ENCODE data around the gene SDCCAG8.

SDCCAG8 gene

DNA sequence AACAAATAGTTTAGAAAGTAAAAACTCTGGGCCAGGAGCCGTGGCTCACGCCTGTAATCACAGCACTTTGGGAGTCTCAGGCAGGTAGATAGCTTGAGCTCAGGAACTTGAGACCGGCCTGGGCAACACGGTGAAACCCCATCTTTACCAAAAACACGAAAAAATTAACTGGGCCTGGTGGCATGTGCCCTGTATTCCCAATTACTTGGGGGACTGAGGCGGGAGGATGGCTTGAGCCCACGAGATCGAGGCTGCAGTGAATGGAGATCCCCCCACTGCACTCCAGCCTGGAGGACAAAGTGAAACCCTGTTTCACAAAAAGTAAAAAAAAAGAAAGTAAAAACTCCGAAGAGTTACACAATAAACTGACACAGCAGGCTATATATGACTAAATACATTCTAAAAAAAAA, 11.4 kb upstream of the SDCCAG8 start:
- Histone ChIP-seq H3K27ac (0 out of 2 replicates have a peak overlapping the region, but pooled peaks have one; percentile 8), H3K36me3 (ENCODE audit: insufficient read depth) (no peaks in the 10 kb centered on the region), H2AFZ (ENCODE audit: low read depth) (no peak overlapping the region), H3K4me2 (peak overlapping the region; percentile 38), H4K20me1 (ENCODE audit: insufficient read depth) (no peaks in the 10 kb centered on the region), H3K4me1 (ENCODE audit: low read depth, poor library complexity, severe bottlenecking) (no peaks in the 10 kb centered on the region), H3K4me3 (IDR thresholded peaks at IDR 0.05; ENCODE audit: insufficient read depth, low read depth, low read length) (no peak overlapping the region), H3K9ac (no peak overlapping the region), H3K27me3 (ENCODE audit: insufficient read depth, low read depth) (no peaks in the 10 kb centered on the region), H3K79me2 (ENCODE audit: insufficient read depth, low read depth) (peaks cover 59% of the 10 kb centered on the region; the same call in 1 of the 2 replicates)
- no peak for TF ChIP-seq CTCF (conservative IDR thresholded peaks at IDR 0.05; ENCODE audit: low read depth, low read length)

DNA sequence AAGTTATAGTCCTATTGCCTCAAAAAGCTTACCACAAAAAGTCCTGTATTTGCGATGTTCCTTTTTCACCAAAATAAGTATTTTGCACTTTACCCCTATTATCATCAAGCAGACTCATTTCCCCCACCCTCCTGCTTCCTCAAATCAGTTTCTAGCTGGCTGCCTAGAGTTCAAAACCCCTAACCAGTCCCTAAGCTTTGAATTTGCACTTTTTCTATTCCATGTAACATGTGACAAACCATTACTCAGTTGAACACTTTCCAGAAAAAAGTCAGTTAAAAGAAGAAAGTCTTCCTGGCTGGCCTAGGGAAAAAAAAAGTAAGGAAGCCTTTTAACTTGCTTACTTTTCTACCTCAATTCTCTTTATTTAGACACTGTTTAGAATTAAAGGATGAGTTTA, 8.9 kb upstream of the SDCCAG8 start:
- Histone ChIP-seq H3K36me3 (ENCODE audit: insufficient read depth) (no peaks in the 10 kb centered on the region), H2AFZ (ENCODE audit: low read depth) (no peak overlapping the region), H3K4me2 (no peak overlapping the region), H3K4me1 (ENCODE audit: low read depth, poor library complexity, severe bottlenecking) (peaks cover 8% of the 10 kb centered on the region), H3K27me3 (ENCODE audit: insufficient read depth, low read depth) (no peaks in the 10 kb centered on the region), H3K9ac (no peak overlapping the region), H3K79me2 (ENCODE audit: insufficient read depth, low read depth) (peaks cover 72% of the 10 kb centered on the region; the same call in 1 of the 2 replicates), H3K4me3 (IDR thresholded peaks at IDR 0.05; ENCODE audit: insufficient read depth, low read depth, low read length) (no peak overlapping the region), H3K27ac (no peak overlapping the region), H4K20me1 (ENCODE audit: insufficient read depth) (no peaks in the 10 kb centered on the region)
- no peak for TF ChIP-seq CTCF (conservative IDR thresholded peaks at IDR 0.05; ENCODE audit: low read depth, low read length)

DNA sequence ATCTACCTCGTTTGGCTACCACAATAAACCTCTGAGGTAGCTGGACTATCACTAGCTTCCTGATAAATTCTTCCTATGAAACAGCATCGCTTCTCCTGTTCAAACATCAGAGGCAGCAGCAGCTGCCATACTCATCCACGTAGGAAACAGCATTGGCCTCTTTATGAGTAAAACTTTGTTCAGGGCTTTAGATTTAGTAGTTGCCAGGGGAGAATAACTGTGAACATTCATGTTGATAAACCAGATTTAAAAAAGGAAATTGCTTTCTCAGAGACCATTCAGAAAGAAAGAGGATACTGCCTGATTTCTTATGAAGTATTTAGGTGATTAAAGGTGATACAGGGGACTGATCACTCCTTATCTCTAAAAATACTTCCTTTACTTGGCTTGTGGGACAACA, 7.9 kb upstream of the SDCCAG8 start:
- Histone ChIP-seq H2AFZ (ENCODE audit: low read depth) (no peak overlapping the region), H3K79me2 (ENCODE audit: insufficient read depth, low read depth) (peaks cover 82% of the 10 kb centered on the region; the same call in 1 of the 2 replicates), H3K4me1 (ENCODE audit: low read depth, poor library complexity, severe bottlenecking) (peaks cover 18% of the 10 kb centered on the region), H3K9ac (no peak overlapping the region), H3K4me3 (IDR thresholded peaks at IDR 0.05; ENCODE audit: insufficient read depth, low read depth, low read length) (no peak overlapping the region), H3K36me3 (ENCODE audit: insufficient read depth) (no peaks in the 10 kb centered on the region), H4K20me1 (ENCODE audit: insufficient read depth) (no peaks in the 10 kb centered on the region), H3K4me2 (no peak overlapping the region), H3K27ac (no peak overlapping the region), H3K27me3 (ENCODE audit: insufficient read depth, low read depth) (no peaks in the 10 kb centered on the region)
- no peak for TF ChIP-seq CTCF (conservative IDR thresholded peaks at IDR 0.05; ENCODE audit: low read depth, low read length)

- Histone ChIP-seq H3K9ac (no peak overlapping the region), H3K79me2 (ENCODE audit: insufficient read depth, low read depth) (peaks cover 90% of the 10 kb centered on the region; the same call in 1 of the 2 replicates), H3K4me3 (IDR thresholded peaks at IDR 0.05; ENCODE audit: insufficient read depth, low read depth, low read length) (no peak overlapping the region), H3K27me3 (ENCODE audit: insufficient read depth, low read depth) (no peaks in the 10 kb centered on the region), H2AFZ (ENCODE audit: low read depth) (no peak overlapping the region), H4K20me1 (ENCODE audit: insufficient read depth) (no peaks in the 10 kb centered on the region), H3K36me3 (ENCODE audit: insufficient read depth) (no peaks in the 10 kb centered on the region), H3K4me1 (ENCODE audit: low read depth, poor library complexity, severe bottlenecking) (peaks cover 22% of the 10 kb centered on the region), H3K27ac (no peak overlapping the region), H3K4me2 (no peak overlapping the region)
- no peak for TF ChIP-seq CTCF (conservative IDR thresholded peaks at IDR 0.05; ENCODE audit: low read depth, low read length)
Measured at GRCh38 chr1:243249214-243249613, 6.6 kb upstream of the SDCCAG8 start.

Measured in KMS-11 (cell line).